Nephron (organoid): ENCODE data around the gene PNPO.
A peak's percentile ranks its signal among the peaks of the same experiment; 100 is the strongest.

Source experiments
- H3K27ac Mint-ChIP-seq, 3 experiments: 2 replicates each; pipeline ENCODE4 v1.8.0; 2020; ENCODE audit warnings: mixed read lengths in 3 of 3, mild to moderate bottlenecking in 2 of 3, moderate library complexity in 1 of 3
- H3K27me3 Mint-ChIP-seq: 2 replicates; pipeline ENCODE4 v1.8.0; 2021; ENCODE audit warnings: low read depth, mild to moderate bottlenecking, moderate library complexity, mixed read lengths
- H3K36me3 Mint-ChIP-seq: 2 replicates; pipeline ENCODE4 v1.8.0; 2020; ENCODE audit warnings: low read depth, mixed read lengths
- H3K4me1 Mint-ChIP-seq: 2 replicates; pipeline ENCODE4 v1.8.0; 2020; ENCODE audit warnings: mixed read lengths
- H3K4me3 Mint-ChIP-seq, 3 experiments: 2 replicates each; pipeline ENCODE4 v1.8.0; 2020; ENCODE audit warnings: mild to moderate bottlenecking in 3 of 3, mixed read lengths in 3 of 3, moderate library complexity in 2 of 3
- H3K9me3 Mint-ChIP-seq: 2 replicates; pipeline ENCODE4 v1.8.0; 2020; ENCODE audit warnings: mixed read lengths
- TF ChIP-seq, protein P1 (sequence below), 3 experiments: fragments of 200-600 bp; sonication (generic); IDR thresholded peaks; one replicate each; pipeline ENCODE4 v1.5.0; 2021; ENCODE audit warnings: antibody characterized with exemption in 3 of 3; ENCODE audit not compliant: unreplicated experiment in 3 of 3

Gene PNPO

GRCh38 chr17:47989700-47990099 is 48.3 kb downstream of the PNPO start:
- Mint-ChIP-seq H3K27ac (peak overlapping the region in 2 of 3 experiments; percentile 16 to 72), H3K27me3 (peaks cover 41% of the 10 kb centered on the region), H3K9me3 (no peaks in the 10 kb centered on the region), H3K4me1 (peaks cover 63% of the 10 kb centered on the region), H3K36me3 (peaks cover 10% of the 10 kb centered on the region), H3K4me3 (no peak overlapping the region)
- TF ChIP-seq, protein P1, sequence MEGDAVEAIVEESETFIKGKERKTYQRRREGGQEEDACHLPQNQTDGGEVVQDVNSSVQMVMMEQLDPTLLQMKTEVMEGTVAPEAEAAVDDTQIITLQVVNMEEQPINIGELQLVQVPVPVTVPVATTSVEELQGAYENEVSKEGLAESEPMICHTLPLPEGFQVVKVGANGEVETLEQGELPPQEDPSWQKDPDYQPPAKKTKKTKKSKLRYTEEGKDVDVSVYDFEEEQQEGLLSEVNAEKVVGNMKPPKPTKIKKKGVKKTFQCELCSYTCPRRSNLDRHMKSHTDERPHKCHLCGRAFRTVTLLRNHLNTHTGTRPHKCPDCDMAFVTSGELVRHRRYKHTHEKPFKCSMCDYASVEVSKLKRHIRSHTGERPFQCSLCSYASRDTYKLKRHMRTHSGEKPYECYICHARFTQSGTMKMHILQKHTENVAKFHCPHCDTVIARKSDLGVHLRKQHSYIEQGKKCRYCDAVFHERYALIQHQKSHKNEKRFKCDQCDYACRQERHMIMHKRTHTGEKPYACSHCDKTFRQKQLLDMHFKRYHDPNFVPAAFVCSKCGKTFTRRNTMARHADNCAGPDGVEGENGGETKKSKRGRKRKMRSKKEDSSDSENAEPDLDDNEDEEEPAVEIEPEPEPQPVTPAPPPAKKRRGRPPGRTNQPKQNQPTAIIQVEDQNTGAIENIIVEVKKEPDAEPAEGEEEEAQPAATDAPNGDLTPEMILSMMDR (IDR thresholded peaks at IDR 0.05; ENCODE audit: unreplicated experiment in 3 of 3), result no peak

GRCh38 chr17:47990962-47991731 is 49.8 kb downstream of the PNPO start:
- TF ChIP-seq, protein P1 (IDR thresholded peaks at IDR 0.05; ENCODE audit: unreplicated experiment in 3 of 3), result no peak
- peaks cover 5% of the 10 kb centered on the region for H3K36me3 Mint-ChIP-seq
- H3K4me1 Mint-ChIP-seq, result peaks cover 74% of the 10 kb centered on the region
- H3K27me3 Mint-ChIP-seq, result peaks cover 49% of the 10 kb centered on the region
- H3K4me3 Mint-ChIP-seq, result peak overlapping the region in 1 of 3 experiments; percentile 34
- H3K27ac Mint-ChIP-seq, result peak overlapping the region in 2 of 3 experiments; percentile 52 to 91
- no peaks in the 10 kb centered on the region for H3K9me3 Mint-ChIP-seq

GRCh38 chr17:47992216-47992615 is 50.8 kb downstream of the PNPO start:
- no peak overlapping the region for H3K4me3 Mint-ChIP-seq
- H3K27me3 Mint-ChIP-seq, result peaks cover 44% of the 10 kb centered on the region
- H3K27ac Mint-ChIP-seq, result peak overlapping the region; percentile 5 to 91 (median 56)
- no peaks in the 10 kb centered on the region for H3K9me3 Mint-ChIP-seq
- H3K4me1 Mint-ChIP-seq, result peaks cover 76% of the 10 kb centered on the region
- no peaks in the 10 kb centered on the region for H3K36me3 Mint-ChIP-seq
- TF ChIP-seq, protein P1 (IDR thresholded peaks at IDR 0.05; ENCODE audit: unreplicated experiment in 3 of 3), result no peak

DNA sequence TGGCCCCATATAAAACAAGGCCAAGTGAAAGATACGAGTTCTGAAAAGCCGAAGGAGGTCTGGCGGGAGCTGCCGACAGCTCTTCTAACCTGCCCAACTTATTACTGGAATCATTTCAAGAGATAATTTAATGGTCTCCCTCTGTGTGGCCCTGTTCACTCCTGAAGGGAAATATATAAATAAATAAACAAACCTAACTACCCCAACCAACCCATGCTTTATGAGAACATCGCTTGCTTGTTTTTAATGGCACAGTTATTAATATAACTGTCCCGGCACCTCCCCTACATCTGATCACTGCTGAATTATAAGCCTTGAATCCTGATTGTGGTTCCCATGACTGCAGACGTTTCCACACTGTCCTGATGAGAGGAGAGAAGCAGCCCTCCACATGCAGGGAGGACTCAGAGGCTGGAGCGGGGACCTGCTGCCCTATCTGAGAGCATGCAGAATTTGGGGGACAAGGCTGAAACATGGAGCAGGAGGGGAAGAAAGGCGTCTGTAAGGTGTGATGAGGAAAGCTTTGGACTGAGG is 51.7 kb downstream of the PNPO start:
- H3K9me3 Mint-ChIP-seq, result no peaks in the 10 kb centered on the region
- H3K27me3 Mint-ChIP-seq, result peaks cover 42% of the 10 kb centered on the region
- TF ChIP-seq, protein P1 (IDR thresholded peaks at IDR 0.05; ENCODE audit: unreplicated experiment in 3 of 3), result no peak
- peaks cover 76% of the 10 kb centered on the region for H3K4me1 Mint-ChIP-seq
- H3K36me3 Mint-ChIP-seq, result no peaks in the 10 kb centered on the region
- H3K27ac Mint-ChIP-seq, result peak overlapping the region; percentile 56 to 91 (median 66)
- peak overlapping the region in 2 of 3 experiments; percentile 10 to 15 for H3K4me3 Mint-ChIP-seq

- no peaks in the 10 kb centered on the region for H3K9me3 Mint-ChIP-seq
- TF ChIP-seq, protein P1 (IDR thresholded peaks at IDR 0.05; ENCODE audit: unreplicated experiment in 3 of 3), result no peak
- peaks cover 36% of the 10 kb centered on the region for H3K27me3 Mint-ChIP-seq
Measured at GRCh38 chr17:47993964-47994363, 52.6 kb downstream of the PNPO start.

More at GRCh38 chr17:47993964-47994363, 52.6 kb downstream of the PNPO start:
- no peaks in the 10 kb centered on the region for H3K36me3 Mint-ChIP-seq
- H3K4me3 Mint-ChIP-seq, result peak overlapping the region in 1 of 3 experiments; percentile 19
- peak overlapping the region in 2 of 3 experiments; percentile 46 to 75 for H3K27ac Mint-ChIP-seq
- H3K4me1 Mint-ChIP-seq, result peaks cover 72% of the 10 kb centered on the region
